ENCODE data around the gene DOCK4. TPM values are rescaled to one million over a fixed set of nuclear protein-coding genes. Genes with fewer than 3 reads are reported as not detected.
"Not testable (repeated sequence)": the region's sequence is repeated elsewhere in the genome, so short reads cannot be mapped to it uniquely, and the experiment has no call there.

Gene DOCK4
- total RNA-seq, 4 donors from 2014 or later = 8.2 to 9.0 (median 8.6) TPM

GRCh38 chr7:111910656-111911055, 295.5 kb downstream of the DOCK4 start:
- TF ChIP-seq POLR2A (IDR thresholded peaks at IDR 0.05) (no peak), CTCF (IDR thresholded peaks at IDR 0.05) (no peak)
- 73 to 84% methylated on average over 5 of the region's 5 CpGs for WGBS, 2 donors
- no peak overlapping the region for H3K4me3 ChIP-seq (ENCODE audit: low read depth, poor library complexity, severe bottlenecking)
- no peak for DNase-seq (ENCODE audit: low spot score in 2 of 2)
- intact Hi-C loops (cut with DNase I; ENCODE audit: low total_unique reads) = no loop called here

GRCh38 chr7:111908673-111909072, 297.5 kb downstream of the DOCK4 start:
- DNase-seq (ENCODE audit: low spot score in 2 of 2); intact Hi-C loops (cut with DNase I; ENCODE audit: low total_unique reads); H3K4me3 ChIP-seq (ENCODE audit: low read depth, poor library complexity, severe bottlenecking): not testable (repeated sequence)
- 89 to 100% methylated on average over 3 of the region's 3 CpGs for WGBS, 2 donors

- H3K4me3 ChIP-seq (ENCODE audit: low read depth, poor library complexity, severe bottlenecking) = no peak overlapping the region
- intact Hi-C loops (cut with DNase I; ENCODE audit: low total_unique reads) = no loop called here
- no peak for DNase-seq (ENCODE audit: low spot score in 2 of 2)
- WGBS, 2 donors = 63 to 79% methylated on average over 2 of the region's 2 CpGs
- TF ChIP-seq POLR2A (IDR thresholded peaks at IDR 0.05) = no peak
- no peak for TF ChIP-seq CTCF (IDR thresholded peaks at IDR 0.05)
These were observed 302.4 kb downstream of the DOCK4 start for GRCh38 chr7:111903797-111904196.

DNA sequence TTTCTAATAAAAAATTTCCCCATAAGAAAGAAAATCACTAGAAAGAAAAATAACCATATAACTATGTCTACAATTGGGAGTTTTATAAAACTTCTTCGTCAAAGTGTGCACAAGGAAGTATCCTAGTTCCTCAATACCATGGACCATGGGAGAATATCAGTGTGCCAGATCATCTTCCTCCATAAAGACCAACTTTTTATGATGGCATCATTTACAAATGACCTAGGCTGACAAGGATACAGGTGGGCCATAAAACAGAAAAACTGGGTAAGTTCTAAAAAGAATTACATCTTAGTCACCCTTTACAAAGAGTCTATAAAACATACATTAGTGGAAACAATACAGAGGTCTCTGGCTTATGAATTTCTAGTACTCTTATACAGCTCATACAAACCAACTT, 303.2 kb downstream of the DOCK4 start:
- no peak for TF ChIP-seq POLR2A (IDR thresholded peaks at IDR 0.05)
- TF ChIP-seq CTCF (IDR thresholded peaks at IDR 0.05) = no peak
- H3K4me3 ChIP-seq (ENCODE audit: low read depth, poor library complexity, severe bottlenecking) = no peak overlapping the region
- WGBS, 2 donors = 88 to 100% methylated on average over 1 of the region's 1 CpG
- intact Hi-C loops (cut with DNase I; ENCODE audit: low total_unique reads) = no loop called here
- DNase-seq (ENCODE audit: low spot score in 2 of 2) = no peak

DNA sequence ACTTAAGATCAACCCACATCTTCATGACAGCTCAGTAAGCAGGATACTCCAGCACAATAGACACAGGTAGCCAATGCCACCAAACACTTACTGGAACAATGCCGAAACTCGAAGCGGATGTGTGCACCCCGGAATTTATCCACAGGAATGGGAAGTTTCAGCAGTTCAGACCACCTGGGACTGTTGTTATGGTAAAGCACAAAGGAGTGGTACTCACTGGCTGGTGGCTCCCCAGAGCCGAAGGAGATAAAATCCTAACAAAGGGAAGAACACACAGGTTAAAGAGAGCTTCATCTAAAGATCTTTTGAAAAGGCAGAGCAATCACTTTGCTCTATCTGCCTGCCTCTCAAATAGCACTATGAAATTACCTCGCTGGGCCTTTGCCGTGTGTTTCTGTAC, 305.9 kb downstream of the DOCK4 start:
- no peak for TF ChIP-seq POLR2A (IDR thresholded peaks at IDR 0.05)
- TF ChIP-seq CTCF (IDR thresholded peaks at IDR 0.05) = no peak
- DNase-seq (ENCODE audit: low spot score in 2 of 2) = no peak
- no peak overlapping the region for H3K4me3 ChIP-seq (ENCODE audit: low read depth, poor library complexity, severe bottlenecking)
- 95 to 96% methylated on average over 7 of the region's 7 CpGs for WGBS, 2 donors
- intact Hi-C loops (cut with DNase I; ENCODE audit: low total_unique reads) = no loop called here

DNA sequence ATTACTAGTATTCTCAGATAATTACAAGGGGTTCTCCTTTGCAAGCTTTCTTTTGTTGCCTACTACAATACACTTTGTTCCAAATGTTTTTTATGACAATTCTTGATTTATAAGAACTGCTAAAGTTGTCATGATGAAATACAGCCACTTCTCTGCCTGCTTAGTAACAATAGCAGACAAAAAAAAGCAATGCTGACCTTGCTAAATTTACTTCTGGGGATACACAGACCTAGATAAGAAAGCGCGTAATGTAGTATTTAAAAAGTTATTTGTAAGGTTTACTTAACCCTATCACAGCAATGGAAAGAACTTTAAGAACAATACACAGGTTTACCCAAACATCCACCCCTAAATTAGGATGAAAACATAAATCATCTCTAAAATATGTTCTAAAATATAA, 311.1 kb downstream of the DOCK4 start:
- 90 to 98% methylated on average over 2 of the region's 2 CpGs for WGBS, 2 donors
- TF ChIP-seq CTCF (IDR thresholded peaks at IDR 0.05) (no peak), POLR2A (IDR thresholded peaks at IDR 0.05) (no peak)
- intact Hi-C loops (cut with DNase I; ENCODE audit: low total_unique reads) = no loop called here
- no peak overlapping the region for H3K4me3 ChIP-seq (ENCODE audit: low read depth, poor library complexity, severe bottlenecking)
- DNase-seq (ENCODE audit: low spot score in 2 of 2) = no peak
